ENCODE data around the gene PAX1.

Gene PAX1

GRCh38 chr20:21702553-21703470 is 2.7 kb upstream of the PAX1 start:
- FAIRE-seq (no peak), DNase-seq (ENCODE audit: insufficient read length, low spot score) (no peak)

GRCh38 chr20:21703717-21704407 is 1.6 kb upstream of the PAX1 start:
- DNase-seq (ENCODE audit: insufficient read length, low spot score) = no peak
- no peak for FAIRE-seq

GRCh38 chr20:21704408-21705385 is 767 bp upstream of the PAX1 start:
- FAIRE-seq = no peak
- DNase-seq (ENCODE audit: insufficient read length, low spot score) = no peak

GRCh38 chr20:21706261-21707195 is 1.1 kb downstream of the PAX1 start:
- DNase-seq (ENCODE audit: insufficient read length, low spot score) = no peak
- no peak for FAIRE-seq

- DNase-seq (ENCODE audit: insufficient read length, low spot score) (no peak), FAIRE-seq (no peak)
These were observed 1.8 kb downstream of the PAX1 start for GRCh38 chr20:21707267-21707666.

- DNase-seq (ENCODE audit: insufficient read length, low spot score) (no peak), FAIRE-seq (no peak)
These were observed 2.7 kb downstream of the PAX1 start for GRCh38 chr20:21707999-21708737.

- DNase-seq (ENCODE audit: insufficient read length, low spot score) = no peak
- no peak for FAIRE-seq
These were observed 3.5 kb downstream of the PAX1 start for GRCh38 chr20:21708738-21709534.

- FAIRE-seq = no peak
- DNase-seq (ENCODE audit: insufficient read length, low spot score) = no peak
These were observed 4.1 kb downstream of the PAX1 start for GRCh38 chr20:21709535-21709904.

GRCh38 chr20:21710341-21710740 is 4.9 kb downstream of the PAX1 start:
- FAIRE-seq (no peak), DNase-seq (ENCODE audit: insufficient read length, low spot score) (no peak)

GRCh38 chr20:21710863-21711431 is 5.5 kb downstream of the PAX1 start:
- FAIRE-seq (no peak), DNase-seq (ENCODE audit: insufficient read length, low spot score) (no peak)

GRCh38 chr20:21712443-21713059 is 7.1 kb downstream of the PAX1 start:
- FAIRE-seq (no peak), DNase-seq (ENCODE audit: insufficient read length, low spot score) (no peak)

GRCh38 chr20:21713470-21713869 is 8.0 kb downstream of the PAX1 start:
- FAIRE-seq (no peak), DNase-seq (ENCODE audit: insufficient read length, low spot score) (no peak)

GRCh38 chr20:21713901-21714296 is 8.4 kb downstream of the PAX1 start:
- no peak for FAIRE-seq

GRCh38 chr20:21714297-21715192 is 9.1 kb downstream of the PAX1 start:
- FAIRE-seq (no peak), DNase-seq (ENCODE audit: insufficient read length, low spot score) (no peak)

More at GRCh38 chr20:21713901-21714296, 8.4 kb downstream of the PAX1 start:
- DNase-seq (ENCODE audit: insufficient read length, low spot score) = no peak

GRCh38 chr20:21715193-21715881 is 9.9 kb downstream of the PAX1 start:
- no peak for FAIRE-seq

More at GRCh38 chr20:21715193-21715881, 9.9 kb downstream of the PAX1 start:
- no peak for DNase-seq (ENCODE audit: insufficient read length, low spot score)
